ENCODE measurements around the gene HOXB8. TPM values are rescaled to one million over a fixed set of nuclear protein-coding genes. Genes with fewer than 3 reads are reported as not detected.

The HOXB8 gene
- total RNA-seq, 2 experiments from 2014 or later: not detected

DNA sequence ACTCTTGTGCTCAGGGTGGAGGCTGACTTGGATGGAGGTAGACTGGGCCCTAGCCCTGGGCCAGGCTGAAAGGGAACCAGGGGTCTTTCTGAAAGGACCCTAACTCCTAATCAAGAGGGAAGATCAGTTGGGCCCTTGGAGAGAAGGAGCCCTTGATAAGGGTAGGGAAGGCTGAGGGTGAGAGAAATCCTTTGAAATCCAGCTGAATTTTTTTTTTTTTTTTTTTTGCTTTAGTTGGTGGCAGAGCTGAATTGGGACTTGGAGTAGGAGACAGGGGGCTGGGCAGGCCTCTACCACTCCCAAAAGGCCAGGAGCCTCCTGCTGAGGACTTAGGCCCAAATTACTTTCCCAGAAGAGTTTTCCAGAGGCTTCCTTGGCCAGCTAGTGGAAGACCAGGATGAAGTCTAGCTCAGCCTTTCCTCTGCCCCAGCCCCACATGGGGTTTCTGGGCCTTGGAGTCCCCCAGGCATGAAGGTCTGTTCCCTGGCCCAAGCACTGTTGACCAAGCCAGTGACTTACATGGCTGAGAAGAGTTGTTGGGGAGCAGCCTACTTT is 24.4 kb downstream of the HOXB8 start:
- H3K4me3 Mint-ChIP-seq: no peak overlapping the region
- H3K36me3 Mint-ChIP-seq (ENCODE audit: low read depth): no peaks in the 10 kb centered on the region
- ChIA-PET POLR2A (interaction anchor here (1.1 kb wide), 1 partner anchor 58 kb away, joined by 3 read pairs; no protein-coding TSS in a partner anchor), CTCF (interaction anchor here (0.5 to 5.7 kb wide), 12 partner anchors 22 to 458 kb away, joined by 3 to 59 read pairs (median 4); partner anchors contain the start of gene HOXB9)
- peaks cover 80% of the 10 kb centered on the region for H3K27me3 Mint-ChIP-seq
- TF ChIP-seq, protein P1, sequence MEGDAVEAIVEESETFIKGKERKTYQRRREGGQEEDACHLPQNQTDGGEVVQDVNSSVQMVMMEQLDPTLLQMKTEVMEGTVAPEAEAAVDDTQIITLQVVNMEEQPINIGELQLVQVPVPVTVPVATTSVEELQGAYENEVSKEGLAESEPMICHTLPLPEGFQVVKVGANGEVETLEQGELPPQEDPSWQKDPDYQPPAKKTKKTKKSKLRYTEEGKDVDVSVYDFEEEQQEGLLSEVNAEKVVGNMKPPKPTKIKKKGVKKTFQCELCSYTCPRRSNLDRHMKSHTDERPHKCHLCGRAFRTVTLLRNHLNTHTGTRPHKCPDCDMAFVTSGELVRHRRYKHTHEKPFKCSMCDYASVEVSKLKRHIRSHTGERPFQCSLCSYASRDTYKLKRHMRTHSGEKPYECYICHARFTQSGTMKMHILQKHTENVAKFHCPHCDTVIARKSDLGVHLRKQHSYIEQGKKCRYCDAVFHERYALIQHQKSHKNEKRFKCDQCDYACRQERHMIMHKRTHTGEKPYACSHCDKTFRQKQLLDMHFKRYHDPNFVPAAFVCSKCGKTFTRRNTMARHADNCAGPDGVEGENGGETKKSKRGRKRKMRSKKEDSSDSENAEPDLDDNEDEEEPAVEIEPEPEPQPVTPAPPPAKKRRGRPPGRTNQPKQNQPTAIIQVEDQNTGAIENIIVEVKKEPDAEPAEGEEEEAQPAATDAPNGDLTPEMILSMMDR (IDR thresholded peaks at IDR 0.05): no peak
- no peak for DNase-seq
- H3K9me3 Mint-ChIP-seq: no peaks in the 10 kb centered on the region
- H3K27ac Mint-ChIP-seq: no peak overlapping the region
- no peak for ATAC-seq
- intact Hi-C loops (cut with micrococcal nuclease): no loop called here
- H3K4me1 Mint-ChIP-seq (ENCODE audit: low read depth): peaks cover 25% of the 10 kb centered on the region

DNA sequence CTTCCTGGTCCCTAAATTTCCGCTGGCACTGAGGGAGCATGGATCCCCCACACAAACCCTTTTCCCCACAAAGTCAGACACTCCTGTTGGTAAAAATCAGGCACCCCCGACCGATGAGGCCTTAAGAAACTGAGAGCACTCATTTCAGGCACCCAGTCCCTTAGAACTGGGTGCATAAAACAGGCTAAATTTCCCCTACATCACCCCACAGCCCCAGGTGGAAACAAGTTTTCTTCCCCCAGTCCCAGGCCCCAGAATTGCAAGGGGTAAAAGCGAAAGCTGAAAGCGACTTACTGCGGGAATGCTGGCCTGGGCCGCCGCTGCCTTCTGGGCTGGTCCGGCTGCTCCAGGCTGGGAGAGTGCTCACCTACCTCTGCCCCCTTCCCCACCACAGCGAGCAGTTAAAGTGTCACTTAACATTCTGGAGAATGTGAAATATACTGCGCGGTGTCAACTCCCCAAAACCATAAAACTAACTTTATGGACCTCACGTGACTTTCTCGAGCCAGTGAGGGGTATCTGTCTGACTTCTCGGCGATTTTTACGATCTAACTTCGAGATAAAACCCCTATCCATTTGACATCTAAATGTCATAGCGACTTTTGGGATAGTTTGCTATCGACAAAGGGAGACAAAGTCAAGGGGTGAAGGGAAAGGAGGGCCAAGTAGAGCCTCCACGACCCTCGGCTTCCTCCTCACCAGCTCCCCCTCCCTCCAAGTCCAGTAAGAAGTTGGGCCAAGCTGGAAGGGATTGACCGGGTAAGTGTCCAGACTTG is 25.1 kb downstream of the HOXB8 start, which contains the start of gene HOXB3:
Gene HOXB3 (minus strand): TSS at position 411 of the 776 bp plus-strand sequence. CDS start 37,767 bp downstream, outside the sequence.
- Mint-ChIP-seq H3K9me3 (no peaks in the 10 kb centered on the region), H3K27me3 (peaks cover 79% of the 10 kb centered on the region), H3K36me3 (ENCODE audit: low read depth) (no peaks in the 10 kb centered on the region), H3K27ac (no peak within 1 kb of the TSS), H3K4me1 (ENCODE audit: low read depth) (peaks cover 28% of the 10 kb centered on the region), H3K4me3 (no peak within 1 kb of the TSS)
- TF ChIP-seq, protein P1 (IDR thresholded peaks at IDR 0.05): no peak
- DNase-seq (no peak), ATAC-seq (no peak)
- ChIA-PET CTCF (interaction anchor here (1.0 to 5.7 kb wide), 11 partner anchors 23 to 282 kb away, joined by 3 to 59 read pairs (median 4); no protein-coding TSS in a partner anchor), POLR2A (interaction anchor here (0.8 to 1.1 kb wide), 3 partner anchors 57 to 269 kb away, joined by 3 read pairs; no protein-coding TSS in a partner anchor)
- intact Hi-C loops (cut with micrococcal nuclease): no loop called here

- Mint-ChIP-seq H3K36me3 (ENCODE audit: low read depth) (no peaks in the 10 kb centered on the region), H3K27me3 (peaks cover 84% of the 10 kb centered on the region), H3K9me3 (no peaks in the 10 kb centered on the region), H3K4me3 (no peak overlapping the region), H3K4me1 (ENCODE audit: low read depth) (peaks cover 30% of the 10 kb centered on the region), H3K27ac (no peak overlapping the region)
- TF ChIP-seq, protein P1 (IDR thresholded peaks at IDR 0.05): no peak
- ChIA-PET POLR2A (interaction anchor here (0.8 kb wide), 2 partner anchors 180 to 268 kb away, joined by 3 read pairs; no protein-coding TSS in a partner anchor), CTCF (interaction anchor here (0.7 to 2.9 kb wide), 12 partner anchors 24 to 326 kb away, joined by 3 to 17 read pairs (median 3); no protein-coding TSS in a partner anchor)
- DNase-seq (no peak), ATAC-seq (no peak)
- intact Hi-C loops (cut with micrococcal nuclease): no loop called here
Observed at GRCh38 chr17:48589060-48589830, 25.8 kb downstream of the HOXB8 start.

GRCh38 chr17:48588528-48588927 is 26.6 kb downstream of the HOXB8 start:
- peaks cover 85% of the 10 kb centered on the region for H3K27me3 Mint-ChIP-seq
- intact Hi-C loops (cut with micrococcal nuclease): no loop called here
- no peak for ATAC-seq
- no peak overlapping the region for H3K27ac Mint-ChIP-seq
- TF ChIP-seq, protein P1 (IDR thresholded peaks at IDR 0.05): no peak
- H3K4me1 Mint-ChIP-seq (ENCODE audit: low read depth): peaks cover 27% of the 10 kb centered on the region
- ChIA-PET CTCF (interaction anchor here (0.7 to 2.9 kb wide), 18 partner anchors 7 to 325 kb away, joined by 3 to 17 read pairs (median 3); no protein-coding TSS in a partner anchor), POLR2A (interaction anchor here (0.6 to 1.4 kb wide), 2 partner anchors 97 to 185 kb away, joined by 3 to 4 read pairs; no protein-coding TSS in a partner anchor)
- no peak for DNase-seq
- no peaks in the 10 kb centered on the region for H3K9me3 Mint-ChIP-seq
- H3K4me3 Mint-ChIP-seq: no peak overlapping the region
- no peaks in the 10 kb centered on the region for H3K36me3 Mint-ChIP-seq (ENCODE audit: low read depth)
